SK-N-SH (cell line): ENCODE measurements around the gene THUMPD2.

Source experiments
- FOSL2 ChIP-seq: IDR thresholded peaks from 2 replicates; pipeline ENCODE4 v1.4.0; 2012; ENCODE audit warnings: low read depth, mild to moderate bottlenecking, moderate library complexity, borderline replicate concordance
- JUND ChIP-seq: IDR thresholded peaks from 2 replicates; pipeline ENCODE4 v1.4.0; 2012
- POLR2AphosphoS5 ChIP-seq: IDR thresholded peaks from 2 replicates; pipeline ENCODE4 v1.6.1; 2012; ENCODE audit warnings: low read depth, low read length
- RAD21 ChIP-seq: IDR thresholded peaks from 2 replicates; pipeline ENCODE4 v1.6.1; 2012; ENCODE audit warnings: mild to moderate bottlenecking, low read length
- RFX5 ChIP-seq: IDR thresholded peaks from 2 replicates; pipeline ENCODE4 v1.6.1; 2012; ENCODE audit warnings: mild to moderate bottlenecking, improper control_type of control experiment, low read length
- TF ChIP-seq, protein P1 (sequence below): fragments of 200-600 bp; sonication (generic); IDR thresholded peaks from 2 replicates; pipeline ENCODE4 v1.6.1; 2017; ENCODE audit warnings: antibody characterized with exemption, mild to moderate bottlenecking, moderate library complexity
- TF ChIP-seq, protein P2 (sequence below): fragments of 150-350 bp; IDR thresholded peaks from 2 replicates; pipeline ENCODE4 v1.6.1; 2016; ENCODE audit warnings: mild to moderate bottlenecking, low read depth, low read length
- TF ChIP-seq, protein P3 (sequence below): IDR thresholded peaks from 2 replicates; pipeline ENCODE4 v1.4.0; 2012; ENCODE audit warnings: low read depth
- TF ChIP-seq, protein P4 (sequence below): IDR thresholded peaks from 2 replicates; pipeline ENCODE4 v1.4.0; 2012; ENCODE audit warnings: low read depth, borderline replicate concordance
- TF ChIP-seq, protein P5 (sequence below): IDR thresholded peaks from 2 replicates; pipeline ENCODE4 v1.6.1; 2012; ENCODE audit warnings: mild to moderate bottlenecking, low read depth, low read length, moderate library complexity
- TF ChIP-seq, protein P6 (sequence below): IDR thresholded peaks from 2 replicates; pipeline ENCODE4 v1.4.0; 2012; ENCODE audit warnings: low read depth, borderline replicate concordance

DNA sequence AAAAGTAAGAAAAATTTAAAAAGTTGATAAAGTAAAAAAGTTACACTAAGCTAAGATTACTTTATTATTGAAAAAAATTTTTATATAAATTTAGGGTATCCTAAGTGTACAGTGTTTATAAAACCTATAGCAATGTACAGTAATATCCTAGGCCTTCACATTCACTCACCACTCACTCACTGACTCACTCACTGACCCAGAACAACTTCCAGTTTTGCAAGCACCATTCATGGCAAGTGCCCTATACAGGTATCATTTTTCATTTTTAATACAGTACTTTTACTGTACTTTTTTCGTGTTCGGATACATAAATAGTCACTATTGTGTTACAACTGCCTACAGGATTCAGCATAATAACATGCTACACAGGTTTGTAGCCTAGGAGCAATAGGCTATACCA, 8.9 kb upstream of the THUMPD2 start:
- TF ChIP-seq, protein P1, sequence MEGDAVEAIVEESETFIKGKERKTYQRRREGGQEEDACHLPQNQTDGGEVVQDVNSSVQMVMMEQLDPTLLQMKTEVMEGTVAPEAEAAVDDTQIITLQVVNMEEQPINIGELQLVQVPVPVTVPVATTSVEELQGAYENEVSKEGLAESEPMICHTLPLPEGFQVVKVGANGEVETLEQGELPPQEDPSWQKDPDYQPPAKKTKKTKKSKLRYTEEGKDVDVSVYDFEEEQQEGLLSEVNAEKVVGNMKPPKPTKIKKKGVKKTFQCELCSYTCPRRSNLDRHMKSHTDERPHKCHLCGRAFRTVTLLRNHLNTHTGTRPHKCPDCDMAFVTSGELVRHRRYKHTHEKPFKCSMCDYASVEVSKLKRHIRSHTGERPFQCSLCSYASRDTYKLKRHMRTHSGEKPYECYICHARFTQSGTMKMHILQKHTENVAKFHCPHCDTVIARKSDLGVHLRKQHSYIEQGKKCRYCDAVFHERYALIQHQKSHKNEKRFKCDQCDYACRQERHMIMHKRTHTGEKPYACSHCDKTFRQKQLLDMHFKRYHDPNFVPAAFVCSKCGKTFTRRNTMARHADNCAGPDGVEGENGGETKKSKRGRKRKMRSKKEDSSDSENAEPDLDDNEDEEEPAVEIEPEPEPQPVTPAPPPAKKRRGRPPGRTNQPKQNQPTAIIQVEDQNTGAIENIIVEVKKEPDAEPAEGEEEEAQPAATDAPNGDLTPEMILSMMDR, result no peak
- no peak for TF ChIP-seq FOSL2
- TF ChIP-seq, protein P2, sequence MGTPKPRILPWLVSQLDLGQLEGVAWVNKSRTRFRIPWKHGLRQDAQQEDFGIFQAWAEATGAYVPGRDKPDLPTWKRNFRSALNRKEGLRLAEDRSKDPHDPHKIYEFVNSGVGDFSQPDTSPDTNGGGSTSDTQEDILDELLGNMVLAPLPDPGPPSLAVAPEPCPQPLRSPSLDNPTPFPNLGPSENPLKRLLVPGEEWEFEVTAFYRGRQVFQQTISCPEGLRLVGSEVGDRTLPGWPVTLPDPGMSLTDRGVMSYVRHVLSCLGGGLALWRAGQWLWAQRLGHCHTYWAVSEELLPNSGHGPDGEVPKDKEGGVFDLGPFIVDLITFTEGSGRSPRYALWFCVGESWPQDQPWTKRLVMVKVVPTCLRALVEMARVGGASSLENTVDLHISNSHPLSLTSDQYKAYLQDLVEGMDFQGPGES, result no peak
- TF ChIP-seq JUND, result no peak
- TF ChIP-seq RAD21, result no peak
- TF ChIP-seq RFX5, result no peak
- TF ChIP-seq, protein P3, sequence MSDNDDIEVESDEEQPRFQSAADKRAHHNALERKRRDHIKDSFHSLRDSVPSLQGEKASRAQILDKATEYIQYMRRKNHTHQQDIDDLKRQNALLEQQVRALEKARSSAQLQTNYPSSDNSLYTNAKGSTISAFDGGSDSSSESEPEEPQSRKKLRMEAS, result no peak
- TF ChIP-seq, protein P4, sequence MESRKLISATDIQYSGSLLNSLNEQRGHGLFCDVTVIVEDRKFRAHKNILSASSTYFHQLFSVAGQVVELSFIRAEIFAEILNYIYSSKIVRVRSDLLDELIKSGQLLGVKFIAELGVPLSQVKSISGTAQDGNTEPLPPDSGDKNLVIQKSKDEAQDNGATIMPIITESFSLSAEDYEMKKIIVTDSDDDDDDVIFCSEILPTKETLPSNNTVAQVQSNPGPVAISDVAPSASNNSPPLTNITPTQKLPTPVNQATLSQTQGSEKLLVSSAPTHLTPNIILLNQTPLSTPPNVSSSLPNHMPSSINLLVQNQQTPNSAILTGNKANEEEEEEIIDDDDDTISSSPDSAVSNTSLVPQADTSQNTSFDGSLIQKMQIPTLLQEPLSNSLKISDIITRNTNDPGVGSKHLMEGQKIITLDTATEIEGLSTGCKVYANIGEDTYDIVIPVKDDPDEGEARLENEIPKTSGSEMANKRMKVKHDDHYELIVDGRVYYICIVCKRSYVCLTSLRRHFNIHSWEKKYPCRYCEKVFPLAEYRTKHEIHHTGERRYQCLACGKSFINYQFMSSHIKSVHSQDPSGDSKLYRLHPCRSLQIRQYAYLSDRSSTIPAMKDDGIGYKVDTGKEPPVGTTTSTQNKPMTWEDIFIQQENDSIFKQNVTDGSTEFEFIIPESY, result no peak
- TF ChIP-seq, protein P5, sequence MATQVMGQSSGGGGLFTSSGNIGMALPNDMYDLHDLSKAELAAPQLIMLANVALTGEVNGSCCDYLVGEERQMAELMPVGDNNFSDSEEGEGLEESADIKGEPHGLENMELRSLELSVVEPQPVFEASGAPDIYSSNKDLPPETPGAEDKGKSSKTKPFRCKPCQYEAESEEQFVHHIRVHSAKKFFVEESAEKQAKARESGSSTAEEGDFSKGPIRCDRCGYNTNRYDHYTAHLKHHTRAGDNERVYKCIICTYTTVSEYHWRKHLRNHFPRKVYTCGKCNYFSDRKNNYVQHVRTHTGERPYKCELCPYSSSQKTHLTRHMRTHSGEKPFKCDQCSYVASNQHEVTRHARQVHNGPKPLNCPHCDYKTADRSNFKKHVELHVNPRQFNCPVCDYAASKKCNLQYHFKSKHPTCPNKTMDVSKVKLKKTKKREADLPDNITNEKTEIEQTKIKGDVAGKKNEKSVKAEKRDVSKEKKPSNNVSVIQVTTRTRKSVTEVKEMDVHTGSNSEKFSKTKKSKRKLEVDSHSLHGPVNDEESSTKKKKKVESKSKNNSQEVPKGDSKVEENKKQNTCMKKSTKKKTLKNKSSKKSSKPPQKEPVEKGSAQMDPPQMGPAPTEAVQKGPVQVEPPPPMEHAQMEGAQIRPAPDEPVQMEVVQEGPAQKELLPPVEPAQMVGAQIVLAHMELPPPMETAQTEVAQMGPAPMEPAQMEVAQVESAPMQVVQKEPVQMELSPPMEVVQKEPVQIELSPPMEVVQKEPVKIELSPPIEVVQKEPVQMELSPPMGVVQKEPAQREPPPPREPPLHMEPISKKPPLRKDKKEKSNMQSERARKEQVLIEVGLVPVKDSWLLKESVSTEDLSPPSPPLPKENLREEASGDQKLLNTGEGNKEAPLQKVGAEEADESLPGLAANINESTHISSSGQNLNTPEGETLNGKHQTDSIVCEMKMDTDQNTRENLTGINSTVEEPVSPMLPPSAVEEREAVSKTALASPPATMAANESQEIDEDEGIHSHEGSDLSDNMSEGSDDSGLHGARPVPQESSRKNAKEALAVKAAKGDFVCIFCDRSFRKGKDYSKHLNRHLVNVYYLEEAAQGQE, result no peak
- TF ChIP-seq, protein P6, sequence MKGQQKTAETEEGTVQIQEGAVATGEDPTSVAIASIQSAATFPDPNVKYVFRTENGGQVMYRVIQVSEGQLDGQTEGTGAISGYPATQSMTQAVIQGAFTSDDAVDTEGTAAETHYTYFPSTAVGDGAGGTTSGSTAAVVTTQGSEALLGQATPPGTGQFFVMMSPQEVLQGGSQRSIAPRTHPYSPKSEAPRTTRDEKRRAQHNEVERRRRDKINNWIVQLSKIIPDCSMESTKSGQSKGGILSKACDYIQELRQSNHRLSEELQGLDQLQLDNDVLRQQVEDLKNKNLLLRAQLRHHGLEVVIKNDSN, result no peak
- TF ChIP-seq POLR2AphosphoS5, result no peak
